ENCODE data around the gene MRPS14. TPM values are rescaled to one million over a fixed set of nuclear protein-coding genes. Genes with fewer than 3 reads are reported as not detected.

MRPS14 gene
- total RNA-seq, 2 donors from 2014 or later: 30.3 to 30.9 TPM

GRCh38 chr1:175062858-175063257 is 39.6 kb upstream of the MRPS14 start:
- Mint-ChIP-seq H3K27me3 (ENCODE audit: insufficient read depth) (peaks cover 2% of the 10 kb centered on the region), H3K4me1 (peaks cover 5% of the 10 kb centered on the region), H3K9me3 (no peaks in the 10 kb centered on the region), H3K27ac (no peak overlapping the region), H3K4me3 (no peak overlapping the region), H3K36me3 (ENCODE audit: low read depth) (no peaks in the 10 kb centered on the region)
- WGBS, 2 experiments (ENCODE audit: insufficient coverage in 1 of 2, insufficient read length in 1 of 2): 87 to 100% methylated on average over 2 of the region's 2 CpGs
- H3K9me3 ChIP-seq (ENCODE audit: control insufficient read depth, low read length): no peaks in the 10 kb centered on the region
- H3K27ac ChIP-seq (ENCODE audit: low read depth, low read length): no peak overlapping the region
- no peak overlapping the region for H3K4me3 ChIP-seq (ENCODE audit: low read length)
- H3K27me3 ChIP-seq (ENCODE audit: control insufficient read depth, insufficient read depth, low read length, poor library complexity, severe bottlenecking): no peaks in the 10 kb centered on the region
- H3K9ac ChIP-seq (ENCODE audit: extremely low read depth, low read length, poor library complexity, severe bottlenecking): no peak overlapping the region
- DNase-seq: no peak
- H3K36me3 ChIP-seq (ENCODE audit: control insufficient read depth, insufficient read depth, low read length): no peaks in the 10 kb centered on the region
- no peaks in the 10 kb centered on the region for H3K4me1 ChIP-seq (ENCODE audit: control insufficient read depth, insufficient read depth, low read length)
- TF ChIP-seq CTCF (conservative IDR thresholded peaks at IDR 0.05): no peak

- H3K36me3 Mint-ChIP-seq (ENCODE audit: low read depth): no peaks in the 10 kb centered on the region
- no peak overlapping the region for H3K4me3 ChIP-seq (ENCODE audit: low read length)
- no peak overlapping the region for H3K27ac Mint-ChIP-seq
- DNase-seq: no peak
- H3K4me1 ChIP-seq (ENCODE audit: control insufficient read depth, insufficient read depth, low read length): no peaks in the 10 kb centered on the region
- H3K9ac ChIP-seq (ENCODE audit: extremely low read depth, low read length, poor library complexity, severe bottlenecking): no peak overlapping the region
- H3K9me3 Mint-ChIP-seq: no peaks in the 10 kb centered on the region
- no peak overlapping the region for H3K4me3 Mint-ChIP-seq
- H3K36me3 ChIP-seq (ENCODE audit: control insufficient read depth, insufficient read depth, low read length): no peaks in the 10 kb centered on the region
- TF ChIP-seq CTCF (conservative IDR thresholded peaks at IDR 0.05): no peak
- H3K27me3 Mint-ChIP-seq (ENCODE audit: insufficient read depth): peaks cover 2% of the 10 kb centered on the region
- no peaks in the 10 kb centered on the region for H3K27me3 ChIP-seq (ENCODE audit: control insufficient read depth, insufficient read depth, low read length, poor library complexity, severe bottlenecking)
- H3K9me3 ChIP-seq (ENCODE audit: control insufficient read depth, low read length): no peaks in the 10 kb centered on the region
- H3K27ac ChIP-seq (ENCODE audit: low read depth, low read length): no peak overlapping the region
- WGBS, 2 experiments (ENCODE audit: insufficient coverage in 1 of 2, insufficient read length in 1 of 2): 95% methylated on average over 1 of the region's 1 CpG; no CpG with 5 or more reads in 1 of the 2 experiments
- peaks cover 5% of the 10 kb centered on the region for H3K4me1 Mint-ChIP-seq
These were observed 39.1 kb upstream of the MRPS14 start for GRCh38 chr1:175062339-175062738.

- no peak overlapping the region for H3K4me3 Mint-ChIP-seq
- H3K27ac Mint-ChIP-seq: no peak overlapping the region
- 94 to 100% methylated on average over 2 to 3 of the region's 3 CpGs for WGBS, 2 experiments (ENCODE audit: insufficient coverage in 1 of 2, insufficient read length in 1 of 2)
- Histone ChIP-seq H3K36me3 (ENCODE audit: control insufficient read depth, insufficient read depth, low read length) (no peaks in the 10 kb centered on the region), H3K4me3 (ENCODE audit: low read length) (no peak overlapping the region), H3K4me1 (ENCODE audit: control insufficient read depth, insufficient read depth, low read length) (no peaks in the 10 kb centered on the region), H3K27me3 (ENCODE audit: control insufficient read depth, insufficient read depth, low read length, poor library complexity, severe bottlenecking) (no peaks in the 10 kb centered on the region), H3K9me3 (ENCODE audit: control insufficient read depth, low read length) (no peaks in the 10 kb centered on the region), H3K9ac (ENCODE audit: extremely low read depth, low read length, poor library complexity, severe bottlenecking) (no peak overlapping the region), H3K27ac (ENCODE audit: low read depth, low read length) (no peak overlapping the region)
- no peak for TF ChIP-seq CTCF (conservative IDR thresholded peaks at IDR 0.05)
- peaks cover 8% of the 10 kb centered on the region for H3K27me3 Mint-ChIP-seq (ENCODE audit: insufficient read depth)
- no peaks in the 10 kb centered on the region for H3K9me3 Mint-ChIP-seq
- H3K4me1 Mint-ChIP-seq: no peaks in the 10 kb centered on the region
- no peaks in the 10 kb centered on the region for H3K36me3 Mint-ChIP-seq (ENCODE audit: low read depth)
- no peak for DNase-seq
These were observed 31.5 kb upstream of the MRPS14 start for GRCh38 chr1:175054736-175055135.
